Lung (tissue), 12 donors: Measurements from ENCODE around the gene FHDC1. TPM values are rescaled to one million over a fixed set of nuclear protein-coding genes. Genes with fewer than 3 reads are reported as not detected.

ENCODE experiments used
- ATAC-seq: fragments of 200-7000 bp; cut with Tn5 transposase; one replicate; pipeline ENCODE4 v1.9.1; 2020; ENCODE audit warnings: moderate number of reproducible peaks; ENCODE audit not compliant: insufficient read depth, low FRiP score
- DNase-seq, 3 donors: peaks; one replicate each; pipeline ENCODE4 v3.0.0-alpha.2; 2013 to 2017
- H3K27ac ChIP-seq, 2 donors: one replicate each; pipeline ENCODE4 v1.5.1; 2013; ENCODE audit warnings: mild to moderate bottlenecking in 2 of 2, moderate library complexity in 2 of 2, control low read depth in 1 of 2, inconsistent platforms in 1 of 2, low read depth in 1 of 2, low read length in 1 of 2
- H3K27me3 ChIP-seq, 3 donors: one replicate each; pipeline ENCODE4 v1.5.1; 2013; ENCODE audit warnings: low read length in 2 of 3; ENCODE audit not compliant: control insufficient read depth in 3 of 3, insufficient read depth in 3 of 3
- H3K36me3 ChIP-seq, 4 donors: one replicate each; pipeline ENCODE4 v1.5.1; 2013; ENCODE audit warnings: low read length in 4 of 4, mild to moderate bottlenecking in 1 of 4, moderate library complexity in 1 of 4; ENCODE audit not compliant: control insufficient read depth in 4 of 4, insufficient read depth in 4 of 4
- H3K4me1 ChIP-seq, 5 donors: one replicate each; pipeline ENCODE4 v1.5.1; 2013; ENCODE audit warnings: low read length in 5 of 5, mild to moderate bottlenecking in 2 of 5, moderate library complexity in 1 of 5; ENCODE audit not compliant: control insufficient read depth in 5 of 5, insufficient read depth in 5 of 5
- H3K4me3 ChIP-seq: one replicate; pipeline ENCODE4 v1.5.1; 2013; ENCODE audit warnings: mild to moderate bottlenecking, control low read depth, moderate library complexity
- H3K9ac ChIP-seq, 2 donors: one replicate each; pipeline ENCODE4 v1.5.1; 2013; ENCODE audit warnings: low read length in 2 of 2, control low read depth in 1 of 2; ENCODE audit not compliant: insufficient read depth in 1 of 2
- H3K9me3 ChIP-seq, 4 donors: one replicate each; pipeline ENCODE4 v1.5.1; 2013; ENCODE audit warnings: low read length in 3 of 4, mild to moderate bottlenecking in 1 of 4, moderate library complexity in 1 of 4; ENCODE audit not compliant: control insufficient read depth in 4 of 4, insufficient read depth in 3 of 4
- CTCF ChIP-seq: IDR thresholded peaks from 2 replicates; pipeline ENCODE4 v1.5.1; 2012; ENCODE audit warnings: mild to moderate bottlenecking; ENCODE audit errors: control extremely low read depth, extremely low read depth
- WGBS, 2 donors: extraction: QIAGEN DNeasy Blood & Tissue Kit; methylation state at CpG; one replicate each; pipeline ENCODE4 v1.1.7; 2013; 5-methylcytosine and 5-hydroxymethylcytosine counted together
- polyA plus RNA-seq, 2 donors: library from polyadenylated mRNA; stranded (reverse); fragments of 200-250 nt; gene quantifications; one replicate each; pipeline ENCODE4 v1.2.1, GENCODE V29; 2013
- total RNA-seq, 2 donors: library from RNA; depleted of rRNA in 1 of 2; stranded (reverse); fragments of >200 nt in 1 of 2; gene quantifications; one replicate each; pipeline ENCODE4 v1.2.1, GENCODE V29; 2014 to 2021
- donor health status: control.
- donor health status: control.
- donor health status: Bipolar disorder and iron deficiency.
- donor health status: healthy.
- donor health status: DM: yes; HTN: yes; CAD: no.

Gene FHDC1
- total and polyA plus RNA-seq, 4 donors, result 4.3 to 27.2 (median 17.3) TPM

GRCh38 chr4:153024466-153024865 lies 88.3 kb downstream of the FHDC1 start:
- H3K4me1 ChIP-seq, result no peaks in the 10 kb centered on the region
- H3K9me3 ChIP-seq, result peaks cover 0 to 12% (median 4%) of the 10 kb centered on the region in 4 donors
- no peak overlapping the region for H3K9ac ChIP-seq
- WGBS, 2 donors, result 80 to 86% methylated on average over 6 of the region's 6 CpGs
- ATAC-seq, result no peak
- H3K27ac ChIP-seq, result no peak overlapping the region
- H3K36me3 ChIP-seq, result no peaks in the 10 kb centered on the region
- TF ChIP-seq CTCF, result no peak
- DNase-seq, result no peak
- H3K27me3 ChIP-seq, result no peaks in the 10 kb centered on the region
- H3K4me3 ChIP-seq, result no peak overlapping the region

DNA sequence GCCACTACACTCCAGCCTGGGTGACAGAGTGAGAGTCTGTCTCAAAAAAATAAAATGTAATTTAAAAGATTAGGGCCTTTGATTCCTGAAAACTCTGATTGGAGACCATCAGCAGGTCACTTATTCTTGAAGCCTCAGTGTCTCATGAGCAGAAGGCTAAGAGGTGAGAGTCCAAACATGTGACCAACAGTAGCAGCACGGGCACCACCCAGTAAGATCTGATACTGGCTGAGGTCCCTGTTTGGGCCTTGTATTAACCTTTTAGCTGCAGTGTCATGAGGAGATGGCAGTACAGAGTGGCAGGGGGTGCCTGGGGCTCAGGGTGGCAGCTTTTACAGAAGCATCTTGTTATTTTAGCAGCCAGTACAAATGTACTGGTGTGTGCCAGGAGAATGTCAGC lies 89.3 kb downstream of the FHDC1 start:
- Histone ChIP-seq H3K27me3 (no peaks in the 10 kb centered on the region), H3K27ac (no peak overlapping the region), H3K4me1 (no peaks in the 10 kb centered on the region), H3K36me3 (no peaks in the 10 kb centered on the region), H3K9me3 (peaks cover 0 to 14% (median 6%) of the 10 kb centered on the region in 4 donors), H3K4me3 (no peak overlapping the region), H3K9ac (no peak overlapping the region)
- DNase-seq (no peak), ATAC-seq (no peak)
- 35 to 37% methylated on average over 1 of the region's 1 CpG for WGBS, 2 donors
- TF ChIP-seq CTCF, result no peak

- WGBS, 2 donors, result 89 to 94% methylated on average over 10 of the region's 10 CpGs
- no peaks in the 10 kb centered on the region for H3K27me3 ChIP-seq
- no peak overlapping the region for H3K4me3 ChIP-seq
- no peak for ATAC-seq
- H3K4me1 ChIP-seq, result no peaks in the 10 kb centered on the region
- H3K36me3 ChIP-seq, result no peaks in the 10 kb centered on the region
- H3K9me3 ChIP-seq, result peaks cover 0 to 14% (median 6%) of the 10 kb centered on the region in 4 donors
- H3K27ac ChIP-seq, result no peak overlapping the region
- no peak for DNase-seq
- TF ChIP-seq CTCF, result no peak
- no peak overlapping the region for H3K9ac ChIP-seq
Observed at GRCh38 chr4:153026591-153027346, 90.6 kb downstream of the FHDC1 start.

DNA sequence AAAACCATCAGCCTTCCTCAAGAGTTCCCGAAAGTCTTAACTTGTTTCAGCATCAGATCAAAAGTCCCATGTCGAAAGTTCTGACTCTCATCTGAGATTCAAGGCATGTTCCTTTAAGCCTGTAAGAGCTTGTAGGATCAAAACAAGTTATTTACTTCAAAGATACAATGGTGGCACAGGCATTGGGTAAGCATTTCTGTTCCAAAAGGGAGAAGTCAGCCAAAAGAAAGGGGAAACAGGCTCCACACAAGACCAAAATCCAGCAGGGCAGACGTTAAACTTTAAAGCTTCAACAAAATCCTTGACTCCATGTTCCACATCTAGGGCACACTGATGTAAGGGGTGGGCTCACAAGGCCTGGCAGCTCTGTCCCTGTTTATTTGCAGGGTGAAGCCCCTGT lies 91.7 kb downstream of the FHDC1 start:
- no peaks in the 10 kb centered on the region for H3K36me3 ChIP-seq
- WGBS, 2 donors, result 68 to 73% methylated on average over 3 of the region's 3 CpGs
- ATAC-seq, result no peak
- no peak overlapping the region for H3K4me3 ChIP-seq
- H3K27ac ChIP-seq, result no peak overlapping the region
- H3K27me3 ChIP-seq, result no peaks in the 10 kb centered on the region
- peaks cover 0 to 14% (median 6%) of the 10 kb centered on the region in 4 donors for H3K9me3 ChIP-seq
- no peak for DNase-seq
- H3K9ac ChIP-seq, result no peak overlapping the region
- TF ChIP-seq CTCF, result no peak
- no peaks in the 10 kb centered on the region for H3K4me1 ChIP-seq
